Kidney capillary endothelial cell (primary cell): ENCODE measurements around the gene MZF1.

ENCODE experiments used
- DNase-seq: peaks from one replicate; pipeline ENCODE4 v3.0.0-alpha.2; 2018; ENCODE audit warnings: low spot score

The MZF1 gene

GRCh38 chr19:58513213-58513693 lies 59.9 kb downstream of the MZF1 start:
- no peak for DNase-seq
